HTERT RPE-1 (cell line): ENCODE measurements around the gene TPSB2.

Source experiments
- in situ Hi-C: fragments of 300-500 bp; cut with MboI; formaldehyde crosslinking; loops from 4 replicates; pipeline ENCODE4 v1.14.3; 2020; ENCODE audit warnings: low sequenced_read_pairs

TPSB2 gene

GRCh38 chr16:1221628-1222552 is 8.1 kb downstream of the TPSB2 start:
- in situ Hi-C loops: no loop called here

- in situ Hi-C loops: no loop called here
These were observed 8.9 kb downstream of the TPSB2 start for GRCh38 chr16:1220841-1221627.

GRCh38 chr16:1220098-1220728 is 9.8 kb downstream of the TPSB2 start:
- in situ Hi-C loops: no loop called here

GRCh38 chr16:1218930-1219611 is 10.9 kb downstream of the TPSB2 start:
- in situ Hi-C loops: no loop called here

- in situ Hi-C loops: no loop called here
These were observed 11.7 kb downstream of the TPSB2 start for GRCh38 chr16:1218061-1218929.

GRCh38 chr16:1217526-1217925 is 12.5 kb downstream of the TPSB2 start:
- in situ Hi-C loops: no loop called here

- in situ Hi-C loops: no loop called here
These were observed 13.1 kb downstream of the TPSB2 start for GRCh38 chr16:1216681-1217400.

- in situ Hi-C loops: no loop called here
These were observed 13.7 kb downstream of the TPSB2 start for GRCh38 chr16:1216296-1216619.

- in situ Hi-C loops: no loop called here
These were observed 14.2 kb downstream of the TPSB2 start for GRCh38 chr16:1215574-1216295.

- in situ Hi-C loops: no loop called here
These were observed 15.3 kb downstream of the TPSB2 start for GRCh38 chr16:1214719-1215118.

GRCh38 chr16:1213796-1214372 is 16.1 kb downstream of the TPSB2 start:
- in situ Hi-C loops: no loop called here

GRCh38 chr16:1213231-1213630 is 16.8 kb downstream of the TPSB2 start:
- in situ Hi-C loops: no loop called here

GRCh38 chr16:1212616-1213194 is 17.3 kb downstream of the TPSB2 start:
- in situ Hi-C loops: no loop called here

GRCh38 chr16:1211451-1212268 is 18.3 kb downstream of the TPSB2 start:
- in situ Hi-C loops: no loop called here

GRCh38 chr16:1210461-1210860 is 19.5 kb downstream of the TPSB2 start:
- in situ Hi-C loops: no loop called here

- in situ Hi-C loops: no loop called here
These were observed 20.9 kb downstream of the TPSB2 start for GRCh38 chr16:1209081-1209480.

- in situ Hi-C loops: no loop called here
These were observed 21.6 kb downstream of the TPSB2 start for GRCh38 chr16:1208239-1208830.
